BE2C (cell line): ENCODE results near the gene SYNE1.

Source experiments
- DNase-seq: peaks from one replicate; pipeline ENCODE4 v3.0.0-alpha.2; 2020
- H3K27me3 ChIP-seq: fragments of 250-450 bp; sonication (Bioruptor Pico); 2 replicates; pipeline ENCODE4 v1.5.1; 2020; ENCODE audit warnings: mild to moderate bottlenecking
- H3K36me3 ChIP-seq: fragments of 250-450 bp; sonication (Bioruptor Pico); 2 replicates; pipeline ENCODE4 v1.5.1; 2020; ENCODE audit warnings: mild to moderate bottlenecking
- H3K4me1 ChIP-seq: fragments of 250-450 bp; sonication (Bioruptor Pico); 2 replicates; pipeline ENCODE4 v1.5.1; 2020
- H3K4me3 ChIP-seq: 2 replicates; pipeline ENCODE4 v1.5.1; 2011; ENCODE audit warnings: low read depth, low read length
- H3K9me3 ChIP-seq: fragments of 250-450 bp; sonication (Bioruptor Pico); 2 replicates; pipeline ENCODE4 v1.5.1; 2020
- TF ChIP-seq, protein P1 (sequence below): IDR thresholded peaks from 2 replicates; pipeline ENCODE4 v1.5.1; 2012; ENCODE audit warnings: mild to moderate bottlenecking, low read depth, low read length

The SYNE1 gene

DNA sequence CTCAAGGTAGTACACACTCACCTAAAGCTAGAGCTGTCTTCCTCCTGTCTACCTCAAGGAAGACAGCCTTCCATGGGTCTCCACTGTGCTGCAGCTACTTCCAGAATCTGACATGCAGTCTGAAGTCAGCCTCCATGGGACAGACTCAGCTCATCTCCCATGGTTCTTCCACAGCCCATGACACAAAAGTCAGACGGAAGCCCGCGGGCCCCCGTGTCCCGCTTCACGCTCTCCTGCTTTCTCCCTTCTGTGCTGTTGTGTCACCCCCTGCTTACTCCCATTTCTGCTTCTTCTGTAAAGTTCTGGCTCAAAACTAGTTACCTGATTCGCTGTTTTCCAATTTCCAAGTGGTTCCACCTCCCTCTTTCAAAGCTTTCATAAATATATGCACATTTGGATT, 184.5 kb downstream of the SYNE1 start:
- Histone ChIP-seq H3K36me3 (no peaks in the 10 kb centered on the region), H3K4me3 (no peak overlapping the region), H3K4me1 (no peaks in the 10 kb centered on the region), H3K27me3 (no peaks in the 10 kb centered on the region), H3K9me3 (no peaks in the 10 kb centered on the region)
- TF ChIP-seq, protein P1, sequence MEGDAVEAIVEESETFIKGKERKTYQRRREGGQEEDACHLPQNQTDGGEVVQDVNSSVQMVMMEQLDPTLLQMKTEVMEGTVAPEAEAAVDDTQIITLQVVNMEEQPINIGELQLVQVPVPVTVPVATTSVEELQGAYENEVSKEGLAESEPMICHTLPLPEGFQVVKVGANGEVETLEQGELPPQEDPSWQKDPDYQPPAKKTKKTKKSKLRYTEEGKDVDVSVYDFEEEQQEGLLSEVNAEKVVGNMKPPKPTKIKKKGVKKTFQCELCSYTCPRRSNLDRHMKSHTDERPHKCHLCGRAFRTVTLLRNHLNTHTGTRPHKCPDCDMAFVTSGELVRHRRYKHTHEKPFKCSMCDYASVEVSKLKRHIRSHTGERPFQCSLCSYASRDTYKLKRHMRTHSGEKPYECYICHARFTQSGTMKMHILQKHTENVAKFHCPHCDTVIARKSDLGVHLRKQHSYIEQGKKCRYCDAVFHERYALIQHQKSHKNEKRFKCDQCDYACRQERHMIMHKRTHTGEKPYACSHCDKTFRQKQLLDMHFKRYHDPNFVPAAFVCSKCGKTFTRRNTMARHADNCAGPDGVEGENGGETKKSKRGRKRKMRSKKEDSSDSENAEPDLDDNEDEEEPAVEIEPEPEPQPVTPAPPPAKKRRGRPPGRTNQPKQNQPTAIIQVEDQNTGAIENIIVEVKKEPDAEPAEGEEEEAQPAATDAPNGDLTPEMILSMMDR = no peak
- no peak for DNase-seq

DNA sequence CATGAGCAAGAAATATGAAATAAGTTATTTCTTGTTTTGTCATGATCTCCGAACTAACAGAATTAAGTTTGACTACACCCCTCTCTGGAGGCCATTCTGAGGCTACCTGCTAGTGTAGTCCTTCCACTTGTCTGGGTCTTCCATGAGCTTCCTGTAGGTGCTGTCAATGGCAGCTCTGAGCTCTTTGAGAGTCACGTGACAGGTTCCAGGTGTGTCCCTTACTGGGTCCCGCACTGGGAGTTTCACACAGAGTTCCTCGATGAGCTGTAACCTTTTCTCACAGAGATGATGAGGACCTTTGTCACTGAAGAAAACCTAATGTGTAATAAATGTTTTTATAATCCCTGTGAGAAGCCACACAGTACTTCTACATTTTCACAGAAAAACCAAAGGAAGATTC, 186.6 kb downstream of the SYNE1 start:
- Histone ChIP-seq H3K9me3 (no peaks in the 10 kb centered on the region), H3K27me3 (no peaks in the 10 kb centered on the region), H3K36me3 (no peaks in the 10 kb centered on the region), H3K4me3 (no peak overlapping the region), H3K4me1 (no peaks in the 10 kb centered on the region)
- DNase-seq = no peak
- TF ChIP-seq, protein P1 = no peak

DNA sequence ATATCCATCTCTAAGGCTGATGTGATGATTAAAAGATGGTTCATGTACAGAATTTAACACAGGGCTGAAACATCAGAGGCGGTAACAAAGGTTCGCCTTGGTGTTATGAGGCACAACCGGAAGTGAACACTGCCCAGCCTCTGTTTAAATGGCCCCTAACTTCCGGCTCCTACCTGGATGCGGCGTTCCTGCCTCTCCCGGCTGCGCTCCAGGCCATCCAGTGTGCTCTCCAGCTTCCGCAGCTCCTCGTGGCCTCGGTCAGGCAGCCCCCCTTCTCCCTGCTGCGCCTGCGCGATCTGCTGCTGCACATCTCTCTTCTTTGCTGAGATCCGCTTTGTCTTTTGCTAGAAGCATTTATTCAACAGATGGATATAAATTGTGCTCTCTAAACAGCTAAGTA, 195.3 kb downstream of the SYNE1 start:
- H3K36me3 ChIP-seq = no peaks in the 10 kb centered on the region
- peak; percentile 55 for DNase-seq
- H3K4me3 ChIP-seq = peak overlapping the region; percentile 15; the same call in 1 of the 2 replicates
- no peaks in the 10 kb centered on the region for H3K4me1 ChIP-seq
- TF ChIP-seq, protein P1 = no peak
- no peaks in the 10 kb centered on the region for H3K27me3 ChIP-seq
- H3K9me3 ChIP-seq = no peaks in the 10 kb centered on the region

DNA sequence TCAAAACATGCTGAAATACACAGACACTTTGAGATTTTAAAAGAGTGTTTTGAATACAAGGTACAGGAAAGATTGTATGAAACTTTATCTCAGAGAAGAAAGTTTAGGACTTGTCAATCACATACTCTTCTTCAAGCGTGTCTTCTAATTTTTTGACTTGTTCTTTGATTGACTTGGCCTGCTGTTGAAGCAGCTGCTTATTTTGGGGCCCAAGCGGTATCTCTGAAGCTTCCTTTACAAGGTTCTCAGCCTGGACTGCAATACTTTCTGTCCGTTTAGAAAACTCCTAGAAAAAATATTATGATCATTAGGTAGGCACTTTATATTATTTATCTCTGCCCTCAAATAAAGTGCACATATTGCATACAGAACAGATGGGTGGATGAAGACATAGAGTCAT, 201.3 kb downstream of the SYNE1 start:
- TF ChIP-seq, protein P1 = no peak
- Histone ChIP-seq H3K36me3 (no peaks in the 10 kb centered on the region), H3K4me1 (no peaks in the 10 kb centered on the region), H3K9me3 (no peaks in the 10 kb centered on the region), H3K4me3 (no peak overlapping the region), H3K27me3 (peaks cover 9% of the 10 kb centered on the region; the same call in 1 of the 2 replicates)
- no peak for DNase-seq

DNA sequence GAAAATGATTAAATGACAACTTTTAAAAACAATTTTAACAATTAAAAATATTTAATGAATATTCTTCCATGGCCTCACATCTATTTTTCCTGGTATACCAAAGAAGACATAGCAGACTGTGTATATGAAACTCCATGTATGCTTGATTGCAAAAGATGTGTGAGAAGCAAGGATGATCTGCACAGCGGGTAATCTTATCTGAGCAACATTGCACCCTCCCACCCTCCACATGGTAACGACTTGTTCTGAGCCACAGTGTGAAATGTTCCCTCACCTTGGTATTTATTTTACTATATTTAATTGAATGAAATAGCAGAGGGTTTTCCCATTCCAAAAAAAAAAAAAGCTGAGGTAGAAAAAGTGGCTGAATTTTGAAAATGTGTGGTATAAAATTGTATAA, 204.4 kb downstream of the SYNE1 start:
- H3K4me3 ChIP-seq = no peak overlapping the region
- H3K27me3 ChIP-seq = peaks cover 14% of the 10 kb centered on the region
- no peak for DNase-seq
- no peaks in the 10 kb centered on the region for H3K36me3 ChIP-seq
- H3K4me1 ChIP-seq = no peaks in the 10 kb centered on the region
- no peaks in the 10 kb centered on the region for H3K9me3 ChIP-seq
- TF ChIP-seq, protein P1 = no peak

DNA sequence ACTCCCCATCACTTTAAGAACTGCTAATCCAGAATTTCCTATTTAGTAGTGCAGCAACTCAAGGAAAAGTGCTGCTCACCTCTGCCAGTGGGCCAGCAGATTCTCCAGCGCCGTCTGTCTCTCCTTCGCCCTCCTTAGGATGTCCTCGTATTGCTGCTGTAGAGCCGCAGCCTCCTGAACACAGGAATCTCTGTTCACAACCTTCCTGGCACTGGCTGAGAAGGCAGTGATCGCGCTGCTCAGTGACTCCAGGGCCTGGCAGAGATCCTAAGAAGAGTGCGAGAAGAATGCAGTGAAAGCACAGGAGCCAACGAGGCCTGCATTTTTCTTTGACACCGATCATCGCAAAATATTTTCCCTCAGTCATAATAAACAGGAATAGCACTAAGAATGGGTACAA, 209.0 kb downstream of the SYNE1 start:
- no peak overlapping the region for H3K4me3 ChIP-seq
- no peak for DNase-seq
- no peaks in the 10 kb centered on the region for H3K36me3 ChIP-seq
- no peaks in the 10 kb centered on the region for H3K4me1 ChIP-seq
- peaks cover 8% of the 10 kb centered on the region for H3K27me3 ChIP-seq
- no peaks in the 10 kb centered on the region for H3K9me3 ChIP-seq
- TF ChIP-seq, protein P1 = no peak
